GM18951 (cell line): ENCODE measurements around the gene PUS7L.
"Not testable (repeated sequence)": the region's sequence is repeated elsewhere in the genome, so short reads cannot be mapped to it uniquely, and the experiment has no call there.

ENCODE experiments used
- POLR2A ChIP-seq: IDR thresholded peaks from 4 replicates; pipeline ENCODE4 v1.6.1; 2011; ENCODE audit warnings: mild to moderate bottlenecking; ENCODE audit not compliant: insufficient read length, insufficient read depth; ENCODE audit errors: extremely low read depth
- in situ Hi-C: fragments of 300-500 bp; cut with MboI; formaldehyde crosslinking; loops from one replicate; pipeline ENCODE4 v1.12.0; 2022; ENCODE audit warnings: low sequenced_read_pairs, mixed read lengths, inconsistent platforms; ENCODE audit not compliant: unreplicated experiment

PUS7L gene

DNA sequence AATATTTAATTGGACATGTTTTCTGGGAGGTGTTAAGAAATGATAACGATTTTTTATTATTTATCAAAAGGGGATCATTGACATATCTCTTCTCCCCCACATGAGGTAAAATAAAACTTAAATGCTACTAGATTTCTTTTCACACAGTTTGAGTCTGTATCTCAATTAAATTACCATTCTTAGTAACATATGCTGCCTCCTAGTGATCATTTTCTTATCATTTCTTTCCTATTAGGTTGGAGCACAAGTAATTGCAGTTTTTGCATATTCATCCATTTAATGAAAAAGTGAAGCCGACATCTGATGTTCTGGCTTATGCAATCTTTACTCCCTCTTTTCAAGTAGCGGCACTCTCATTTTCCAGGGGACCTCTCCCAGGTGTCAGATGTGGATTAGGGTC is 24.9 kb downstream of the PUS7L start:
- in situ Hi-C loops, result no loop called here

DNA sequence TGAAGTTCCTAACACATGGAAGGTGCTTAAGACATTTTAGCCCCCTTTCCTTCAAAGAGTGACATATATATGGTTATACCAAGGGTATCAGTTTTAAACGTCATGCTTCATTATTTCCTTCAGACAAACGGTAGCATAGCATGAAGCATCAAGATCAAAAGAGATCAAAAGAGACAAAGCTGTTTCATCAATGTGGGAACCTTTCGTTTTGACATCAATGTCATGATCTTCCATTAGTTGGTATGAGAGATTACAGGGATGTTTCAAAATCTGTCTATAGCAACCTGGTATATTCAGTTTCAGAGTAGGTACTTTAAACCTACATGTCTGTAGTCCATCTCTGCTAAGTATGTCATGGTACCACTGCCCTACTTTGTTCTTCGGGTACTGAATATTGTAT is 28.3 kb downstream of the PUS7L start:
- in situ Hi-C loops, result no loop called here
- no peak for TF ChIP-seq POLR2A

More for the DNA sequence above, 24.9 kb downstream of the PUS7L start:
- TF ChIP-seq POLR2A, result no peak

DNA sequence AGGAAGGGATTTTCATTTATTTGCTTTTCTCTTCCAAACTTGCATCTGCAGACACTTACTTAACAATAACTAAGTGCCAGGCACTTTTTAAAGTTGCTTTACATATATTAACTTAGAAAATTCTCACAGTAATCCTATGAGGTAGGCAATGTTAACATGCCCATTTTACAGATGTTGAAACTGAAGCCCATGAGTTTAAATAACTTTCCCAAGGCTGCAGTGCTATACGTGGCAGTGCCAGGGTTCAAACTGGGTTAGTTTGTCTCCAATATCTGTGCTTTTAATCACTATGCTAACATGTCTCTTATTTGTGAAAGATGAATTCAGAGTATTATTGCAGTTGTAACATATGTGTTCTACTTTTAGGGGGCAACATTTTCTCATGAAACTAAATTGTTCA is 29.9 kb downstream of the PUS7L start:
- TF ChIP-seq POLR2A, result no peak
- in situ Hi-C loops, result no loop called here

DNA sequence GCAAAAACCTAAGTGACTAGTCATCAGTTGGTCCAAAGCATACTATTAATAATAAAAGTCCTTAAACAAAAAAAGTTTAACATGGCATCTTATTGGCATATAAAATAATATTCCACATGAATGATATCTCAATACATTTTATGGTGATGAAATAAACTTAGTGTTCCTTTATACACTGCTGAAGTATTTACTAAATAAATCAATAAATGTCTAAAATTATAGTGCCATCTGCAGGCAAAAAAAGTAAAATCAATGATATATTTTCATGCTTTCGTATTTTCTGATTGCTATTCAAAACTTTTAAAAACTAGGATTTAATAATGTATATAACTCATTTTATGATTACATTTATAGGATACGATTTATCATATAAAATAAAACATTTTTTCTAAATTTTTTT is 30.5 kb downstream of the PUS7L start:
- in situ Hi-C loops, result no loop called here
- no peak for TF ChIP-seq POLR2A

DNA sequence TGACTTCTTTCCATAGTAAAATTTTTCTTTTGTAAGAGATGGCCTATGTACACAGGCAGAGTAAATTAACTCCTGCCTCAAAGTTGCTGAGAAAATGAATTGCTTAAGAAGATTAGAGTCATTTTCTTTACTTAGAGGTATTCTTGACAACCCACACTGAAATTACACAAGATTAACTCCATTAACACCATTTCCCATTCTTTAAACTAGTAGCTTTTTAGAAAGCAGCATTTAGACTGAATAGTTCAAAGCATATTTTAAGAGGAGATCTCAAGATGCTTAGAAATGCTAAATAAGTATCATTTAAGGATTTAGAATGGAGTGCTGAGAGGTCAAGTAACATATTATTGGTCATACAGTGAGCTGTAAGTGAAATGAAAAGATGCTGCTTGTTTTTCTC is 35.5 kb downstream of the PUS7L start:
- in situ Hi-C loops, result no loop called here
- no peak for TF ChIP-seq POLR2A

DNA sequence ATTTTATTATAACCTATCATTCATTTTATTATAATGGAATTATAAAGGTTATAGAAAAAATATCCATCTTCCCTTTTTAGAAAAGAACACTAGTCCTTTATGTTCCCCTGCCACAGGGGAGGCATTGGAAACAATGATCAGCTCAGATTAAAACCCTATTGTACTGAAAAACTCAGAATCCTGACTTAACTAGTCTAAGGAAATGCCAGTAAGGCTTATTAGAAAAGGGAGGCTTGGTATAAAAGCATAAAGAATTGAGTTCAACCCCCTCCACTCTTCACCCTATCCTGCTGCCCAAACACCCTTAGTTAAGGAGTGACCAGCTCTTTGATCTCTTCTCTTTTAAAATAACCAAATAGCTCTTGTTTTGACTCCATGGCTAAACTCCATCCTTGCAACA is 36.0 kb downstream of the PUS7L start:
- in situ Hi-C loops, result no loop called here
- no peak for TF ChIP-seq POLR2A

DNA sequence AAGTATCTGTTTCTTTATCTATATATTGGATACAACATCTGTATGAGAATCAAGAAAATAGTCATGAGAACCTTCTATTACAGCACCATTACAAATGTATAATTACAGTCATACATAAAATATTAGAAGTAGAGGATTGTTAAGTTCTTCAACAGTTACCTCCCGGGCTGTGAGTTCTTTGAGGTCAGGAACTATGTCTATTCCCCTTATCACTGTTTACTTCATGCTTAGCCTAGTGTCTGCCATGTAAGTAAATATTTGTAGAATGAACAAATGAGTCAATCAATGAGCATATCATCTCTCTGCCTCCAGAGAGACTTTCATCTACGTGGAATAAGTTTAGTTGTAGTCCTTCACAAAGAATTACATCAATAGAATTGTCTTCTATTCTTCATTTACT is 47.2 kb downstream of the PUS7L start:
- in situ Hi-C loops, result no loop called here
- no peak for TF ChIP-seq POLR2A

DNA sequence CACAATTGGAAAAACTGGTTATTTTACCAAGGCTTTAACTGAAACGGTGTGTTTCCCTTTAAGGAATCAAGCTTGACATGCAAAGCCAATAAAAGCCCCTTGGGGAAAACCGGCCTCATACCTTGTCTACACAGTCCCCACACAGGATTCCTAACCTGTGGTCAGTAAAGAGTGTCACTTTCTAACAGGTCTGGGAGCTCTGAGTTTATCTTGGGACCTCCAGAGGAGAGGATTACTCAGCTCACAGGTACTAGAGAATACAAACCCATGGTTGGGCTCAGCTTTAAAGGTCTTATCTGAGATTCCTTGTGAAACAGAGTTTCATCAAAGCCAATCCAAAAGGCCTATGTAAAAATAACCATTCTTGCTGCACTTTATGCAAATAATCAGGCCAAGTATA is 54.8 kb downstream of the PUS7L start:
- in situ Hi-C loops, result not testable (repeated sequence)

DNA sequence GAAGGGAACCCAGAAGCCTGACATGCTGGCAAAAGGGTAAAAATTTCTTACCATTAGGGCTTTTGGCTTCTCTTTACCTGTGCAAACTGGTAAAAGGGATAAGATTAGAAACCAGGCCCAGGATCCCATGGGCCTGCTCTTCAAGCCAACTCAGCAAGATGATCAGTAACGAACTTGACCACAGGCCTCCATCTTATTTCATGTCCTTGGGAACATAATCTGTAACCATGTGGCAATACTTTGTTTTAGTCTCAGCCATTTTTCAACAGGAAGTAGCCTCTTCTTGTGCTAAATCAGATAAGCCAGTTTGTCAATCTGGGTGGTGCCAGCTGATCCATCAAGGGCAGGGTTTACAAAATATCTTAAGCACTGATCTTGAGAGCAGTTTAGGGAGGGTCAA is 57.4 kb downstream of the PUS7L start:
- in situ Hi-C loops, result not testable (repeated sequence)

DNA sequence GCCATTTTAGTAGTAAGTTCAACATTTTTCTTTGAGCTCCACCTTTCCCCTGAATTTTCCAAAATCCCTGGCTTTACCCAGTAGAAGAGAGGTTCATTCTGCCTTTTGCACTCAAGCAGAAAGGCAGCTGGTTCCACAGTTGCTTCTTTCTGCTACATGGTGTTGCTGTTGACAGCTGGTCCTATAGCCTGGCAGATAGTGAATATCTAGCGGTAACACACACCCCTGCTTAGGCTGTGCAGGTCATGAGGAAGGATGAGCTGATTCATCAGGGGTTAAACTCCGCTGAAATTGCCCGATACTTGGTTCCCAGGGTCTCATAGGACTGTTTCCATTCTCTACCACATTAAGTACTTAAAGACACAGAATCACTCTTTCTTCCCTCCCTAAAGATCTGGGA is 62.4 kb downstream of the PUS7L start:
- TF ChIP-seq POLR2A, result no peak
- in situ Hi-C loops, result no loop called here

DNA sequence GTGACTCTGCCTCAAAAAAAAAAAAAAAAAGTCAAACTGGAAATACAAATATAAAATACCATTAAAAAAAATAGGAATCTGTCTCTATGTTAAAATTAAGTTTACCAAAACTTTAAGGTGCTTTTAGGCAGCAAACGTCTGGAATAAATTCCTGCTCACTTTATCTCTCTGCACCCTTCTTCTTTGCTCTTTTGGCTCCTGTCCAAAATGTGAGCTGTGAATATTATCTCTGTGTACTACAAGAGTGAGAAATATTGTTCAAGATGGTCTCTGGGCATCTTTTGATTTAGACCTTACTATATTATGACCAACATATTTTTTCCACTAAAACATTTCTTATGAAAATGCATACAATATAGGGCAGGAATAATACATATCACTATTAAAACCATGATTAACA is 63.7 kb downstream of the PUS7L start:
- TF ChIP-seq POLR2A, result no peak
- in situ Hi-C loops, result no loop called here

DNA sequence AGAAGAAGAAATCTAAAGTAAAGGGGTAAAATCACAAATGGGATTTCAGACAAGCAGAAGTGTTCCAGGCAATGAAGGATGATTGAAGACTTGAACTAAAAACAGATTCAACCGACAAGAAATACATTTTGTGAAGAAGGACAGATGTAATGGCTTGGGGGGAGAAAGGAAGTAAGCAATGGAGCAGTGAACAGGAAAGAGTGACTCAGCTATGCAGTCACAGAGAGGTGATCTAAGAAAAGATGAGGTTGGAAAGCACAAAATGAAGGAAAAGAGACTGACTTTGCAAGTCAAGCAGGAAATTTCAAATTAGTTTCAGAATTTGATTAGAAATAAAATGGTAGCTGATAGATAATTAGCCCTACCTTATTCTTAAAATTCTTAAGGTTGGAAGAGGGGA is 66.5 kb downstream of the PUS7L start:
- in situ Hi-C loops, result no loop called here
- TF ChIP-seq POLR2A, result no peak

DNA sequence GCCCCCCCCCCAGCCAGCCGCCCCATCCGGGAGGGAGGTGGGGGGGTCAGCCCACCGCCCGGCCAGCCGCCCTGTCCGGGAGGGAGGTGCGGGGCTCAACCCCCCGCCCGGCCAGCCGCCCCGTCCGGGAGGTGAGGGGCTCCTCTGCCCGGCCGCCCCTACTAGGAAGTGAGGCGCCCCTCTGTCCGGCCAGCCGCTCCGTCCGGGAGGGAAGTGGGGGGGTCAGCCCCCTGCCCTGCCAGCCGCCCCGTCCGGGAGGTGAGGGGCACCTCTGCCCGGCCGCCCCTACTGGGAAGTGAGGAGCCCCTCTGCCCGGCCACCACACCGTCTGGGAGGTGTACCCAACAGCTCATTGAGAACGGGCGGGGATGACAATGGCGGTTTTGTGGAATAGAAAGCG is 73.1 kb downstream of the PUS7L start:
- in situ Hi-C loops, result not testable (repeated sequence)

DNA sequence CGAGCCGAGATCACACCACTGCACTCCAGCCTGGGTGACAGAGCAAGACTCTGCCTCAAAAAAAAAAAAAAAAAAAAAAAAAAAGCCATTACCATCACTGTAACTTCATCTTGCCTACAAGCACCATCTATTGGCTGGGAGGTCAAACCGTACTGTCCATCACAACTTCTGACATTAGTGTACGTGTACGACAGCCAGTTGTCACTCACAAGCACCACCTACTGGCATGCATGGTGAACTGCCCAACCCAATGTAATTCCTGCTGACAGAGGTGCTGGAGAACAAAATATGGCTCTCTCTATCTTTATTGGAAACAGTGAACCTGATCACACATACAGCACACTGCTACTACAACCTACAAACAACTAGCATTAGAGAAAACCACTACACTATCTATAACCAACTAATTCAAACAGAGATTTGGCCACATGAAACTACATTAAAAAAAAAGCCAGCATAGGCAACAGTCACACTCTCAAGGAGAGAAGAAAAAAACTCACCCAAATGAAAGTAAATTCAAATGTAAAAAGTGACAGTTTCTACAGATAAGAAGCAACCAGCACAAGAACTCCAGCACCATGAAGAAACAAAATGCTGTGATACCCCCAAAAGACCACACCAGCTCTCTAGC is 82.3 kb downstream of the PUS7L start:
- TF ChIP-seq POLR2A, result no peak
- in situ Hi-C loops, result no loop called here

DNA sequence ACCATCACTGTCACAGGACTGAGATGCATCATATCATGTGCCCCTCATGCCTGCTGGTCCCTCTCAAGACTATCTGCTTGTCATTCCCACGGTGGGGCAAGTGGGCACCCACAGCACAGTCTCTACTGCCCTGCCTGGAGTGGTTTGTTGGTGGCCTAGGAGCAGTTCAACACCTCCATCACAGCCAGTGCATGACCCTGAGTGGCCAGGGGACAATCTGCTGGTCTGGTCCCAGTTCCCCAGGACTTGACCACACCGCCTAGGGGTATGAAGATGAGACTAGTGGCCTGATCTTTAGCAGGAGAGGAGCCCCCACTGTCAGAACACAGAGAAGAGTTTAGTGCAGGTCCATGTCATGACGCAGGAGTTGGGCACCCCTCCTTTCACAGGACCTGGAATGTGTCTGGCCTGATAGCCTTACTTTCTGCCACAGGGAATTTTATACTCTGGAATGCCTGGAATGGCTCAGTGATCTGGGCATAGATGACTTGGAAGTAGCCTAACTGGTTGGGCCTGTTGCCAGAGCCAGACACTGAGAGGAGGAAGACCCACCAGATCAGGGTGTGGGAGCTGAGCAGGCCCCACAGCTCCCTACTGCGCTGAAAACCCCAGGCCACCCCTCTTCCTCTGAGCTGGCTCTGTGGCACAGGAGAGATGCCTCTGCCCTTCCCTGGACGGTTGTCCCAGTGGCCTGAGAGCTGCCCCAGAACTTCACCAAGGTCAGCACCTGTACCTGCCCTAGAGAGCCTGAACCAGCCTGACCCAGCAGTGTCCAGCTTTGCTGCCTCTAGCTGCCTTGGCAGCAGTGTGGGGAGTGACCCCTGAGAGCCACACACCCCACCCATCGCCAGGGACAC is 83.3 kb downstream of the PUS7L start:
- TF ChIP-seq POLR2A, result no peak
- in situ Hi-C loops, result no loop called here

DNA sequence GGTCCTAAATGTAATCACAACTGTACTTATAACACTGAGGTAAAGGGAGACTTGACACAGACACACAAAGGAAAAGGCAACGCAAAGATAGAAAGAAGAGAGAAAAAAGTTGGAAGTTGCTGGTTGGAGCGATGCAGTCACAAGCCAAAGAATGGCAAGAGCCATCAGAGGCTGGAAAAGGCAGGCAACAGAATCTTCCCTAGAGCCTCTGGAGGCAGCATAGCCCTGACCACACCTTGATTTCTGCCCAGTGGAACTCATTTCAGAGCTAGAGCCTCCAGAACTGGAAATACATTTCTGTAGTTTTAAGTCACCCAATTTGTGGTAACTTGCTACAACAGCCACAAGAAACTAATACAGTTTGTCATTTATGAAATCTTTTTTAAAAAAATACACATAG is 89.2 kb downstream of the PUS7L start:
- in situ Hi-C loops, result no loop called here
- TF ChIP-seq POLR2A, result no peak
